Hepatocyte (in vitro differentiated cells): ENCODE data around the gene WDR41. TPM values are rescaled to one million over a fixed set of nuclear protein-coding genes. Genes with fewer than 3 reads are reported as not detected.
"Not testable (repeated sequence)": the region's sequence is repeated elsewhere in the genome, so short reads cannot be mapped to it uniquely, and the experiment has no call there.

Experiments used
- DNase-seq: peaks from one replicate; pipeline ENCODE4 v3.0.0-alpha.2; 2016; ENCODE audit warnings: low spot score
- H2AFZ ChIP-seq: fragments of 200-600 bp; sonication (generic); 2 replicates; pipeline ENCODE4 v1.6.0; 2016; ENCODE audit warnings: antibody characterized with exemption, mild to moderate bottlenecking
- H3K27ac ChIP-seq: fragments of 200-600 bp; sonication (generic); 2 replicates; pipeline ENCODE4 v1.5.1; 2016; ENCODE audit warnings: mild to moderate bottlenecking
- H3K27me3 ChIP-seq: fragments of 200-600 bp; sonication (generic); 2 replicates; pipeline ENCODE4 v1.6.1; 2016
- H3K36me3 ChIP-seq: fragments of 200-600 bp; sonication (generic); replicated peaks from 2 replicates; pipeline ENCODE4 v1.5.1; 2016; ENCODE audit warnings: low read depth; ENCODE audit not compliant: insufficient read depth
- H3K4me1 ChIP-seq: fragments of 200-600 bp; sonication (generic); 2 replicates; pipeline ENCODE4 v1.5.1; 2016; ENCODE audit warnings: mild to moderate bottlenecking, moderate library complexity; ENCODE audit not compliant: insufficient read depth
- H3K4me2 ChIP-seq: fragments of 200-600 bp; sonication (generic); 2 replicates; pipeline ENCODE4 v1.6.0; 2016
- H3K4me3 ChIP-seq: fragments of 200-600 bp; sonication (generic); 2 replicates; pipeline ENCODE4 v1.5.1; 2016; ENCODE audit warnings: mild to moderate bottlenecking
- H3K79me2 ChIP-seq: fragments of 200-600 bp; sonication (generic); 2 replicates; pipeline ENCODE4 v1.6.0; 2017; ENCODE audit warnings: mild to moderate bottlenecking
- H3K9me2 ChIP-seq: fragments of 200-600 bp; sonication (generic); replicated peaks from 2 replicates; pipeline ENCODE4 v1.6.0; 2017; ENCODE audit warnings: mild to moderate bottlenecking; ENCODE audit not compliant: insufficient read depth
- H3K9me3 ChIP-seq: fragments of 200-600 bp; sonication (generic); 2 replicates; pipeline ENCODE4 v1.5.1; 2016; ENCODE audit warnings: low read depth, mild to moderate bottlenecking
- H4K20me1 ChIP-seq: fragments of 200-600 bp; sonication (generic); 2 replicates; pipeline ENCODE4 v1.6.0; 2016; ENCODE audit warnings: mild to moderate bottlenecking; ENCODE audit not compliant: insufficient read depth, poor library complexity, severe bottlenecking
- EZH2 ChIP-seq: fragments of 200-600 bp; sonication (generic); IDR thresholded peaks from 2 replicates; pipeline ENCODE4 v1.6.1; 2016; ENCODE audit warnings: antibody characterized with exemption, mild to moderate bottlenecking, borderline replicate concordance
- EZH2phosphoT487 ChIP-seq: fragments of 200-600 bp; sonication (generic); IDR thresholded peaks from one replicate; pipeline ENCODE4 v1.6.1; 2018; ENCODE audit warnings: antibody characterized with exemption, mild to moderate bottlenecking, low read depth, moderate library complexity; ENCODE audit not compliant: unreplicated experiment, severe bottlenecking
- WGBS: methylation state at CpG from one replicate; pipeline ENCODE4 v1.1.6; 2016; ENCODE audit warnings: low lambda C conversion rate; ENCODE audit errors: missing lambda C conversion rate; 5-methylcytosine and 5-hydroxymethylcytosine counted together
- polyA plus RNA-seq: library from polyadenylated mRNA; unstranded; fragments of >200 nt; fragmentation: Nextera tagmentation; extraction: Ambion mirVana; gene quantifications from 2 replicates; pipeline ENCODE4 v1.2.1, GENCODE V29; 2016
- total RNA-seq: library from RNA; depleted of rRNA; stranded (reverse); fragments of >200 nt; gene quantifications from 2 replicates; pipeline ENCODE4 v1.2.3, GENCODE V29; 2014
- TF ChIP-seq, protein P1 (sequence below): fragments of 200-600 bp; sonication (generic); IDR thresholded peaks from 2 replicates; pipeline ENCODE4 v1.5.1; 2016; ENCODE audit warnings: antibody characterized with exemption, mild to moderate bottlenecking; ENCODE audit not compliant: poor library complexity

Gene WDR41
- total and polyA plus RNA-seq, 2 experiments from 2014 or later: 40.5 to 80.5 TPM

DNA sequence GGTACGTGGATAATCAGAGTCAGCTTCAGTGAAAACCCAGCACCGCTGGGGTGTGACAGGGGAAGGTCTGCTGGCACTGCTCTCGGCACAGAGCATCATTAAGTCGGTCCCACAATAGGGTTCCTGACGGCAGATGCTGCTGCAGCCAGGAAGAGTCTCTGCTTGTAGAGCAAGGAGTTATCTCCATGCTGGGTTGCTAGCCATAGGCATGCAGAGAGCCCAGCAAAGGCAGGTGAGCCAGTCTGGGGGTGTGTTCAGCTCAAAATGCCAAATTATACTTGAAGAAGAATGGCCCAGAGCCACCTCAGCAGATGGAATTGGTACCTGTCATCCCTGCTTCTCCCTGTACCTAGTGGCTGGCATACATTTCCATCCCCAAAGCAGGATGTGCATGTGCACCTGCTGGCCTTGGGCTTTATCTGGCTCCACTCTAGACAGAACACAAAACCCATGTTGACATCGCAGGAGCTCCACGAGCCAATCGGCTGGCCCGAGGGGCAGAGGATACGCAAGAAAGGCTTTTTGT lies 100.8 kb downstream of the WDR41 start:
- no peak for DNase-seq
- H3K4me2 ChIP-seq: no peak overlapping the region

DNA sequence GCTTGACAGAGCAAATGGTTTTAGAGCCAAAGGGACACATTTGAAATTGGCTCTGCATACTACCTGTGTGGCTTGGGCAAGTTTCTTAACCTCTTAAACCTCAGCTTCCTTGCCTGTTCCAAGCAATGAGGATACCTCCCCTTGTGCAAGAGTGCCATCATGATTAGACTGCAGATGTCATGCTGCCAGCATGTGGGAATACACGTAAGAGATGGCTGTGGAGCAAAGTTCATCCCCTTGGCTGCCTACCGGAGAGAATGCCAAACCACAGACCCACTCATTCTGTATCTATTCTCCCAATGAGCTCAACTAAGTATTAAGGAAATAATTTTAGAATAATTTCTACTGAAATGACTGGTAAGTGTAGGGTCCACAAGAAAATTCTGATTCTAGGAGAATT lies 101.3 kb downstream of the WDR41 start:
- Histone ChIP-seq H3K79me2 (no peaks in the 10 kb centered on the region), H3K4me1 (no peaks in the 10 kb centered on the region), H3K4me3 (no peak overlapping the region), H3K9me2 (no peaks in the 10 kb centered on the region), H4K20me1 (no peaks in the 10 kb centered on the region), H3K9me3 (no peaks in the 10 kb centered on the region), H3K27me3 (no peaks in the 10 kb centered on the region), H3K36me3 (no peaks in the 10 kb centered on the region), H3K27ac (no peak overlapping the region), H2AFZ (no peak overlapping the region), H3K4me2 (no peak overlapping the region)
- DNase-seq: no peak
- WGBS: 82% methylated on average over 2 of the region's 2 CpGs
- TF ChIP-seq EZH2 (no peak), EZH2phosphoT487 (no peak)
- TF ChIP-seq, protein P1, sequence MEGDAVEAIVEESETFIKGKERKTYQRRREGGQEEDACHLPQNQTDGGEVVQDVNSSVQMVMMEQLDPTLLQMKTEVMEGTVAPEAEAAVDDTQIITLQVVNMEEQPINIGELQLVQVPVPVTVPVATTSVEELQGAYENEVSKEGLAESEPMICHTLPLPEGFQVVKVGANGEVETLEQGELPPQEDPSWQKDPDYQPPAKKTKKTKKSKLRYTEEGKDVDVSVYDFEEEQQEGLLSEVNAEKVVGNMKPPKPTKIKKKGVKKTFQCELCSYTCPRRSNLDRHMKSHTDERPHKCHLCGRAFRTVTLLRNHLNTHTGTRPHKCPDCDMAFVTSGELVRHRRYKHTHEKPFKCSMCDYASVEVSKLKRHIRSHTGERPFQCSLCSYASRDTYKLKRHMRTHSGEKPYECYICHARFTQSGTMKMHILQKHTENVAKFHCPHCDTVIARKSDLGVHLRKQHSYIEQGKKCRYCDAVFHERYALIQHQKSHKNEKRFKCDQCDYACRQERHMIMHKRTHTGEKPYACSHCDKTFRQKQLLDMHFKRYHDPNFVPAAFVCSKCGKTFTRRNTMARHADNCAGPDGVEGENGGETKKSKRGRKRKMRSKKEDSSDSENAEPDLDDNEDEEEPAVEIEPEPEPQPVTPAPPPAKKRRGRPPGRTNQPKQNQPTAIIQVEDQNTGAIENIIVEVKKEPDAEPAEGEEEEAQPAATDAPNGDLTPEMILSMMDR: no peak

More for the DNA sequence above, 100.8 kb downstream of the WDR41 start:
- Histone ChIP-seq H3K9me3 (no peaks in the 10 kb centered on the region), H3K4me1 (no peaks in the 10 kb centered on the region), H3K27me3 (no peaks in the 10 kb centered on the region), H3K36me3 (no peaks in the 10 kb centered on the region), H3K4me3 (no peak overlapping the region), H3K27ac (no peak overlapping the region), H2AFZ (no peak overlapping the region), H3K79me2 (no peaks in the 10 kb centered on the region), H4K20me1 (no peaks in the 10 kb centered on the region), H3K9me2 (no peaks in the 10 kb centered on the region)
- TF ChIP-seq EZH2 (no peak), EZH2phosphoT487 (no peak)
- TF ChIP-seq, protein P1: no peak
- 95% methylated on average over 10 of the region's 10 CpGs for WGBS

DNA sequence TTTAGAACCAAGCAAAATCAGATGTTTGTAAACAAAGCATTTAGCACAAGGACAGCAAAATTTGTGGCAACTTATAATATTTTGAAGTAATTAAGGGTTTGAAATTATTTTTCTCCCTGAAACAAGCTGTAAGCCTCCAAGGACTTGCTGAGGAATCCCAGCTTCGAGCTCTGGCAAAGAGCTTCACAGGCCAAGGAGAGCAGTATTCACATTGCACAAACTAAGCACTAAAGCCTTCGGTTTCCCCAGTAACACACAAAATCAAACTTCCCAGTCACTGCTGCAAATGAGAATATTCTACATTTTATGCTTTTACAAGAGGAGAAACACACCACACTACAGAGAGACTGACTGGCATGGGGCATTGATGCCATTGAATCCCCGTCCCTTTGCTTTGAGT lies 101.9 kb downstream of the WDR41 start:
- Histone ChIP-seq H3K9me2 (no peaks in the 10 kb centered on the region), H3K79me2 (no peaks in the 10 kb centered on the region), H3K27me3 (no peaks in the 10 kb centered on the region), H4K20me1 (no peaks in the 10 kb centered on the region), H2AFZ (no peak overlapping the region), H3K36me3 (no peaks in the 10 kb centered on the region), H3K9me3 (no peaks in the 10 kb centered on the region), H3K27ac (no peak overlapping the region), H3K4me3 (no peak overlapping the region), H3K4me1 (no peaks in the 10 kb centered on the region), H3K4me2 (no peak overlapping the region)
- TF ChIP-seq EZH2phosphoT487: no peak
- 94% methylated on average over 3 of the region's 3 CpGs for WGBS
- DNase-seq: no peak

DNA sequence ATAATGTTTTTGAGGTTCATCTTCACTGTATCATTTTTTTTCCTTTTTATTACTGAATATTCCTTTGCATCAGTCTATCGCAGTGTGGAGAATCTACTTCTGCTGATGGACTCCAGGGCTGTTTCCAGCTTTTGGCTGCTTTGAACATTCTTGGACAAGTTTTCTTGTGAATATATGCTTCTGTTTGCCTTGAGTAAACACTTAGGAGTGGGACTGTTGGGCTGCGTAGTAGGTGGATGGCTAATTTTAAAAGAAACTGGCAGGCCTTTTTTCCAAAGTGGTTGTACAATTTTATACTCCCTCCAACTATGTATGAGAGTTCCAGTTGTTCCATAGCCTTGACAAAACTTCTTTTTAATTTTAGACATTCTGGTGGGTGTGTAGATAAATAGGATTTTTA lies 102.4 kb downstream of the WDR41 start:
- TF ChIP-seq, protein P1: no peak
- TF ChIP-seq EZH2 (no peak), EZH2phosphoT487 (no peak)
- Histone ChIP-seq H2AFZ (no peak overlapping the region), H3K36me3 (no peaks in the 10 kb centered on the region), H3K79me2 (no peaks in the 10 kb centered on the region), H3K27ac (no peak overlapping the region), H3K4me1 (no peaks in the 10 kb centered on the region), H3K4me3 (no peak overlapping the region), H3K27me3 (no peaks in the 10 kb centered on the region), H3K9me3 (no peaks in the 10 kb centered on the region), H4K20me1 (no peaks in the 10 kb centered on the region), H3K4me2 (no peak overlapping the region), H3K9me2 (no peaks in the 10 kb centered on the region)
- no peak for DNase-seq
- 72% methylated on average over 2 of the region's 2 CpGs for WGBS

DNA sequence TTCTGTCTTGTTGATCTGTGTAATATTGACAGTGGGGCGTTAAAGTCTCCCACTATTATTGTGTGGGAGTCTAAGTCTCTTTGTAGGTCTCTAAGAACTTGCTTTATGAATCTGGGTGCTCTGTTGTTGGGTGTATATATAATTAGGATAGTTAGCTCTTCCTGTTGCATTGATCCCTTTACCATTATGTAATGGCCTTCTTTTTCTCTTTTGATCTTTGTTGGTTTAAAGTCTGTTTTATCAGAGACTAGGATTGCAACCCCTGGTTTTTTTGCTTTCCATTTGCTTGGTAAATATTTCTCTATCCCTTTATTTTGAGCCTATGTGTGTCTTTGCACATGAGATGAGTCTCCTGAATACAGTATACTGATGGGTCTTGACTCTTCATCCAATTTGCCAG lies 105.8 kb downstream of the WDR41 start:
- not testable (repeated sequence) for H3K79me2 ChIP-seq, H3K36me3 ChIP-seq, H3K4me2 ChIP-seq, H3K27me3 ChIP-seq, H3K9me3 ChIP-seq, H4K20me1 ChIP-seq, H3K4me1 ChIP-seq, H2AFZ ChIP-seq, H3K27ac ChIP-seq, H3K4me3 ChIP-seq, H3K9me2 ChIP-seq, DNase-seq
- WGBS: 95% methylated on average over 1 of the region's 1 CpG

DNA sequence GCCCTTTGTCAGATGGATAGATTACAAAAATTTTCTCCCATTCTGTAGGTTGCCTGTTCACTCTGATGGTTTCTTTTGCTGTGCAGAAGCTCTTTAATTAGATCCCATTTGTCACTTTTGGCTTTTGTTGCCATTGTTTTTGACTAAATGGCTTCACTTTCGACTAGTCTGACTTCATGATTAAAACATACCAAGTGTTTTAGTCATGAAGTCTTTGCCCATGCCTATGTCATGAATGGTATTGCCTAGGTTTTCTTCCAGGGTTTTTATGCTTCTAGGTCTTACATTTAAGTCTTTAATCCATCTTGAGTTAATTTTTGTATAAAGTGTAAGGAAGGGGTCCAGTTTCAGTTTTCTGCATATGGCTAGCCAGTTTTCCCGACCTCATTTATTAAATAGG lies 108.8 kb downstream of the WDR41 start:
- 96% methylated on average over 2 of the region's 2 CpGs for WGBS

More for the DNA sequence above, 108.8 kb downstream of the WDR41 start:
- H3K79me2 ChIP-seq, H3K4me2 ChIP-seq, H4K20me1 ChIP-seq, H3K4me3 ChIP-seq, H3K9me2 ChIP-seq, H3K27me3 ChIP-seq, H3K36me3 ChIP-seq, H3K27ac ChIP-seq, DNase-seq, H2AFZ ChIP-seq, H3K9me3 ChIP-seq: not testable (repeated sequence)
- peaks cover 14% of the 10 kb centered on the region for H3K4me1 ChIP-seq
